RWPE2 (cell line): Measurements from ENCODE around the gene PDCD1LG2.

Experiments
- ATAC-seq: fragments of 200-7000 bp; cut with Tn5 transposase; 3 replicates; pipeline ENCODE4 v1.9.1; 2021; ENCODE audit warnings: low read depth
- DNase-seq: peaks from one replicate; pipeline ENCODE4 v3.0.0-alpha.2; 2020; ENCODE audit warnings: low spot score
- H3K27ac ChIP-seq: fragments of 450-650 bp; 2 replicates; pipeline ENCODE4 v1.5.1; 2017; ENCODE audit warnings: mild to moderate bottlenecking; ENCODE audit not compliant: poor library complexity, severe bottlenecking
- H3K27me3 ChIP-seq: fragments of 250-450 bp; sonication (Bioruptor Pico); 2 replicates; pipeline ENCODE4 v1.5.1; 2021; ENCODE audit warnings: mild to moderate bottlenecking, moderate library complexity; ENCODE audit not compliant: insufficient read depth, poor library complexity, severe bottlenecking
- H3K36me3 ChIP-seq: fragments of 250-450 bp; sonication (Bioruptor Pico); 2 replicates; pipeline ENCODE4 v1.5.1; 2020; ENCODE audit warnings: low read depth, mild to moderate bottlenecking, moderate library complexity
- H3K4me1 ChIP-seq: fragments of 250-450 bp; sonication (Bioruptor Pico); 2 replicates; pipeline ENCODE4 v1.5.1; 2021; ENCODE audit warnings: mild to moderate bottlenecking, moderate library complexity; ENCODE audit not compliant: insufficient read depth, poor library complexity, severe bottlenecking
- H3K4me3 ChIP-seq: fragments of 250-450 bp; sonication (Bioruptor Pico); 2 replicates; pipeline ENCODE4 v1.5.1; 2021; ENCODE audit warnings: mild to moderate bottlenecking, moderate library complexity; ENCODE audit not compliant: severe bottlenecking
- H3K9me3 ChIP-seq: fragments of 250-450 bp; sonication (Bioruptor Pico); 2 replicates; pipeline ENCODE4 v1.5.1; 2021; ENCODE audit warnings: mild to moderate bottlenecking, moderate library complexity; ENCODE audit not compliant: severe bottlenecking
- CTCF ChIP-seq: fragments of 450-650 bp; IDR thresholded peaks from one replicate; pipeline ENCODE4 v1.5.1; 2017; ENCODE audit warnings: mild to moderate bottlenecking, moderate library complexity; ENCODE audit not compliant: poor library complexity, severe bottlenecking

PDCD1LG2 gene

DNA sequence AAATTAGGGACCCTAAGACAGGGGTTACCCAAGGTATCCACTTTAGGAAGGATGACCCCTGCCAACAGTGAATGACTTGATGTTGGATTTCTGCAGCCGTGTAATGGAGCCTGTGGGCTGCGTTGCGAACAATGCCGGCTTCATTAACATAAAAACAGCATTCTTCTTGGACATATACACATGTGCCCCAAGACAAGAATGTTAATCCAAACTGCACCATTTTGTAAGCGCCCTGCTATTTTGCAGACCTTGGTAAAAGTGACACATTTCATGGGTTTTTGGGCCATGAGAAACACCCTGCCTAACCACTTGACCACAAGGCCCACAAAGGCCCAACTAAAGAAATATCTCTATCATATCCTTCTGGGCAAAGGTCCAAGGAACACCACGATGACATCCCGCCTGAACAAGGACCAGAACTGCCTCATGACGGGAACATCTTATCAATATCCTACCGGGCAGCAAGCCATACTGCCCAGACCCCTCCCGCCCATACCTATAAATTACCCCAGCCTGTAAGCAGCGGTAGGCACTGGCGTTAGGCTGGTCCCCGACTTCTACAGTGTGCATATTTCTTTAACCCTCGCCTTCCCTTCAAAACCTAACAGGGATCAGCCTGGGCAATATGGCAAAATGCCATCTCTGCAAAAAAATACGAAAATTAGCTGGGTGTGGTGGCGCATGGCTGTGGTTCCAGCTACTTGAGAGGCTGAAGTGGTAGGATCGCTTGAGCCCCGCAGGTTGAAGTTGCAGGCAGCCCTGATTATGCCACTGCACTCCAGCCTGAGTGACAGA, 9.7 kb upstream of the PDCD1LG2 start:
- Histone ChIP-seq H3K36me3 (no peaks in the 10 kb centered on the region), H3K9me3 (no peaks in the 10 kb centered on the region), H3K27ac (peak overlapping the region; percentile 59), H3K4me3 (no peak overlapping the region), H3K4me1 (peaks cover 12% of the 10 kb centered on the region), H3K27me3 (no peaks in the 10 kb centered on the region)
- no peak for TF ChIP-seq CTCF
- ATAC-seq: no peak
- DNase-seq: no peak

DNA sequence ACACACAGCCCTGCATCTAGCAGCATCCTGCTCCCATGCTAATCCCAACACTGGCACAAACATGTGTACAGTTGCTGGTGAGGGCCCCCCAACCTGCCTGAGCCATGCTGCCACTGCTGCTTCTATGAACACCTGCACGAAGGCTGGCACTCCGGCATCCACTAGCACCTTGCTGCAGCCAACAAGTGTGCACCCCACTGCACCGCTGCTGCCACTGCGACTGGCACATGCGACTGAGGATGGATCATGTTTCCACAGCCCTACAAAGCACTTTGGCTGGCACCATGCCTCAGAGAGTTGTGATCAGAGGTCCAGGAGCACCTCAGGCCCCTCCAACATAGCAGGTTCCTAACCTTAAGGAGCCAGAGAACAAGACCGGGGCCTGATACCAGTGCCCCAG, 7.8 kb upstream of the PDCD1LG2 start:
- Histone ChIP-seq H3K4me1 (peaks cover 12% of the 10 kb centered on the region), H3K27ac (no peak overlapping the region), H3K36me3 (no peaks in the 10 kb centered on the region), H3K4me3 (no peak overlapping the region), H3K9me3 (no peaks in the 10 kb centered on the region), H3K27me3 (no peaks in the 10 kb centered on the region)
- ATAC-seq (no peak), DNase-seq (no peak)
- TF ChIP-seq CTCF: no peak

- Histone ChIP-seq H3K27ac (peak overlapping the region; percentile 98), H3K36me3 (no peaks in the 10 kb centered on the region), H3K4me1 (peaks cover 30% of the 10 kb centered on the region), H3K9me3 (no peaks in the 10 kb centered on the region), H3K27me3 (no peaks in the 10 kb centered on the region), H3K4me3 (no peak overlapping the region)
- DNase-seq (no peak), ATAC-seq (peak; percentile 90)
- no peak for TF ChIP-seq CTCF
These were observed 758 bp upstream of the PDCD1LG2 start for GRCh38 chr9:5509573-5509972.

DNA sequence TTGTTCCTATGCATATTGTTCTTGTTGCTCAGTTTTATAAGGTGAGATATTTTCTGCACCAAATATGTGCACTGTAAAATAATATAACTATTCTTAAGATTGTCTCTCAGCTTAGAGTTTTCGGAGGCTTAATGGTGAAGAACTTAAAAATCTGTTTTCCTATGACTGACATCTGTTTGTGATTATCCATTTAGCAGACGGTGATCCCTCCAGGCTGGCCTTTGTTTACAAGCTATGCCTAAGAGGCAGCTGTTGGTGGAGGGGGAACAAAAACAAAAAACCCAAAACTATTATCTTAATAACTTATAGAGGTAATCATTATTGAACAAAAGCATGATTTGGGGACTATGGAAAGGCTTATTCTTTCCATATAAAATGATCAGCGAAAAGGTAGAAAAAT, 658 bp downstream of the PDCD1LG2 start:
- peak overlapping the region; percentile 98 for H3K27ac ChIP-seq
- no peak for TF ChIP-seq CTCF
- no peak for ATAC-seq
- no peak for DNase-seq
- no peaks in the 10 kb centered on the region for H3K27me3 ChIP-seq
- H3K4me1 ChIP-seq: peaks cover 30% of the 10 kb centered on the region
- no peaks in the 10 kb centered on the region for H3K36me3 ChIP-seq
- H3K4me3 ChIP-seq: peak overlapping the region; percentile 17
- no peaks in the 10 kb centered on the region for H3K9me3 ChIP-seq

DNA sequence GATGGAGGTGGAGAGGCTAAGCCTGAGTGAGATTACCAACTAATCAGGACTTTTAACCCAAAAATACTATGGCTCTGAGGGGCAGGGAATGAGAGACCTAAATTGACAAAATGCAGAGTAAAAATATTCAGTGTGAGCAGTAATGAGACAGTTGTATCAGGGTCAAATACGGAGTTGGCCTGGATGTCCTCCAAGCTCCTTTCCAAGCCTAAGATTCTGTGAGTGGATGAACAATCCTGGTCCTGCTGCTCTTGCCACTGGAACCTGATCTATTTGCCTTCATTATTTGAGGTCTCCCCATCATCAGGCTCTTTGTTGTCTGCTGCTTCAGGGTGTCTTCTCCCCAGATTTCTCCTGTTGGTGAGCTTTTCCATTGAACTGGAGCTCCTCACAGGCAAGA, 1.1 kb downstream of the PDCD1LG2 start:
- Histone ChIP-seq H3K27ac (peak overlapping the region; percentile 98), H3K36me3 (no peaks in the 10 kb centered on the region), H3K4me3 (peak overlapping the region; percentile 17), H3K4me1 (peaks cover 30% of the 10 kb centered on the region), H3K27me3 (no peaks in the 10 kb centered on the region), H3K9me3 (no peaks in the 10 kb centered on the region)
- ATAC-seq (no peak), DNase-seq (no peak)
- no peak for TF ChIP-seq CTCF
